Stimulated activated effector memory CD8-positive, alpha-beta T cell treated with anti-CD3 and anti-CD28 coated beads, Interleukin-12 subunit alpha, Interleukin-12 subunit beta, amount 100 ng/mL, for 72 hours (primary cell): ENCODE measurements around the gene FREM2.
A peak's percentile ranks its signal among the peaks of the same experiment; 100 is the strongest.

Experiments used
- ATAC-seq: fragments of 150-1000 bp; cut with Tn5 transposase; 2 replicates; pipeline ENCODE4 v1.10.0; 2021
- DNase-seq, 2 donors: peaks; one replicate each; pipeline ENCODE4 v3.0.0; 2021 to 2022; ENCODE audit warnings: low spot score in 2 of 2
- H3K27ac Mint-ChIP-seq: one replicate; pipeline ENCODE4 v1.8.0; 2022; ENCODE audit warnings: mild to moderate bottlenecking, mixed read lengths
- H3K36me3 Mint-ChIP-seq: one replicate; pipeline ENCODE4 v1.8.0; 2022; ENCODE audit warnings: mild to moderate bottlenecking, mixed read lengths
- H3K4me1 Mint-ChIP-seq: one replicate; pipeline ENCODE4 v1.8.0; 2022; ENCODE audit warnings: mixed read lengths
- H3K4me3 Mint-ChIP-seq: one replicate; pipeline ENCODE4 v1.8.0; 2022; ENCODE audit warnings: mild to moderate bottlenecking, mixed read lengths
- H3K9me3 Mint-ChIP-seq: one replicate; pipeline ENCODE4 v1.8.0; 2022; ENCODE audit warnings: mixed read lengths

FREM2 gene

GRCh38 chr13:38686577-38687245 lies at the start of gene FREM2:
TSS of gene FREM2 (plus strand) at chr13:38687077. CDS start at chr13:38687345, 268 bp downstream.
- DNase-seq (no peak), ATAC-seq (peak; percentile 8)
- no peaks in the 10 kb centered on the region for H3K4me1 Mint-ChIP-seq
- H3K9me3 Mint-ChIP-seq, result no peaks in the 10 kb centered on the region
- no peaks in the 10 kb centered on the region for H3K36me3 Mint-ChIP-seq
- H3K27ac Mint-ChIP-seq, result no peak within 1 kb of the TSS
- no peak within 1 kb of the TSS for H3K4me3 Mint-ChIP-seq

GRCh38 chr13:38637576-38637975 lies 49.3 kb upstream of the FREM2 start:
- DNase-seq, result no peak
- H3K4me1 Mint-ChIP-seq, result no peaks in the 10 kb centered on the region
- H3K27ac Mint-ChIP-seq, result no peak overlapping the region
- no peaks in the 10 kb centered on the region for H3K9me3 Mint-ChIP-seq
- ATAC-seq, result no peak
- H3K4me3 Mint-ChIP-seq, result no peak overlapping the region
- no peaks in the 10 kb centered on the region for H3K36me3 Mint-ChIP-seq

- DNase-seq, result no peak
- Mint-ChIP-seq H3K27ac (no peak overlapping the region), H3K4me1 (no peaks in the 10 kb centered on the region), H3K9me3 (no peaks in the 10 kb centered on the region), H3K4me3 (no peak overlapping the region), H3K36me3 (no peaks in the 10 kb centered on the region)
- no peak for ATAC-seq
Observed at GRCh38 chr13:38641164-38641948, 45.5 kb upstream of the FREM2 start.

- Mint-ChIP-seq H3K27ac (no peak overlapping the region), H3K4me1 (no peaks in the 10 kb centered on the region), H3K36me3 (no peaks in the 10 kb centered on the region), H3K4me3 (no peak overlapping the region), H3K9me3 (no peaks in the 10 kb centered on the region)
- ATAC-seq (no peak), DNase-seq (no peak)
Observed at GRCh38 chr13:38647312-38647711, 39.6 kb upstream of the FREM2 start.

- no peak for DNase-seq
- Mint-ChIP-seq H3K27ac (no peak overlapping the region), H3K4me1 (no peaks in the 10 kb centered on the region), H3K4me3 (no peak overlapping the region), H3K9me3 (no peaks in the 10 kb centered on the region), H3K36me3 (no peaks in the 10 kb centered on the region)
- no peak for ATAC-seq
Observed at GRCh38 chr13:38648912-38649311, 38.0 kb upstream of the FREM2 start.

- ATAC-seq, result no peak
- Mint-ChIP-seq H3K36me3 (no peaks in the 10 kb centered on the region), H3K4me1 (no peaks in the 10 kb centered on the region), H3K9me3 (no peaks in the 10 kb centered on the region), H3K27ac (no peak overlapping the region), H3K4me3 (no peak overlapping the region)
- no peak for DNase-seq
Observed at GRCh38 chr13:38656699-38657098, 30.2 kb upstream of the FREM2 start.

- Mint-ChIP-seq H3K4me3 (no peak overlapping the region), H3K27ac (no peak overlapping the region), H3K9me3 (no peaks in the 10 kb centered on the region), H3K36me3 (no peaks in the 10 kb centered on the region), H3K4me1 (no peaks in the 10 kb centered on the region)
- ATAC-seq, result no peak
- no peak for DNase-seq
Observed at GRCh38 chr13:38657191-38657590, 29.7 kb upstream of the FREM2 start.

- ATAC-seq (no peak), DNase-seq (no peak)
- no peaks in the 10 kb centered on the region for H3K4me1 Mint-ChIP-seq
- H3K9me3 Mint-ChIP-seq, result no peaks in the 10 kb centered on the region
- no peak overlapping the region for H3K27ac Mint-ChIP-seq
- no peaks in the 10 kb centered on the region for H3K36me3 Mint-ChIP-seq
- no peak overlapping the region for H3K4me3 Mint-ChIP-seq
Observed at GRCh38 chr13:38658906-38659305, 28.0 kb upstream of the FREM2 start.

- no peak for DNase-seq
- no peak for ATAC-seq
- no peak overlapping the region for H3K4me3 Mint-ChIP-seq
- H3K36me3 Mint-ChIP-seq, result no peaks in the 10 kb centered on the region
- H3K9me3 Mint-ChIP-seq, result no peaks in the 10 kb centered on the region
- no peaks in the 10 kb centered on the region for H3K4me1 Mint-ChIP-seq
- no peak overlapping the region for H3K27ac Mint-ChIP-seq
Observed at GRCh38 chr13:38661010-38661675, 25.7 kb upstream of the FREM2 start.

GRCh38 chr13:38662362-38662761 lies 24.5 kb upstream of the FREM2 start:
- no peak overlapping the region for H3K4me3 Mint-ChIP-seq
- no peak for DNase-seq
- no peak overlapping the region for H3K27ac Mint-ChIP-seq
- no peak for ATAC-seq
- H3K9me3 Mint-ChIP-seq, result peaks cover 4% of the 10 kb centered on the region
- no peaks in the 10 kb centered on the region for H3K36me3 Mint-ChIP-seq
- no peaks in the 10 kb centered on the region for H3K4me1 Mint-ChIP-seq

GRCh38 chr13:38664906-38665305 lies 22.0 kb upstream of the FREM2 start:
- DNase-seq, result no peak
- H3K9me3 Mint-ChIP-seq, result peaks cover 8% of the 10 kb centered on the region
- H3K27ac Mint-ChIP-seq, result no peak overlapping the region
- H3K36me3 Mint-ChIP-seq, result no peaks in the 10 kb centered on the region
- no peak overlapping the region for H3K4me3 Mint-ChIP-seq
- ATAC-seq, result no peak
- no peaks in the 10 kb centered on the region for H3K4me1 Mint-ChIP-seq

- peaks cover 8% of the 10 kb centered on the region for H3K9me3 Mint-ChIP-seq
- no peak for ATAC-seq
- no peak overlapping the region for H3K4me3 Mint-ChIP-seq
- H3K36me3 Mint-ChIP-seq, result no peaks in the 10 kb centered on the region
- no peaks in the 10 kb centered on the region for H3K4me1 Mint-ChIP-seq
- DNase-seq, result no peak
- H3K27ac Mint-ChIP-seq, result no peak overlapping the region
Observed at GRCh38 chr13:38667526-38668109, 19.3 kb upstream of the FREM2 start.

- H3K4me1 Mint-ChIP-seq, result no peaks in the 10 kb centered on the region
- DNase-seq, result no peak
- H3K9me3 Mint-ChIP-seq, result peaks cover 8% of the 10 kb centered on the region
- H3K4me3 Mint-ChIP-seq, result no peak overlapping the region
- ATAC-seq, result no peak
- H3K27ac Mint-ChIP-seq, result no peak overlapping the region
- no peaks in the 10 kb centered on the region for H3K36me3 Mint-ChIP-seq
Observed at GRCh38 chr13:38669234-38669964, 17.5 kb upstream of the FREM2 start.

GRCh38 chr13:38670627-38671026 lies 16.2 kb upstream of the FREM2 start:
- DNase-seq, result no peak
- no peak for ATAC-seq
- H3K4me1 Mint-ChIP-seq, result no peaks in the 10 kb centered on the region
- no peaks in the 10 kb centered on the region for H3K36me3 Mint-ChIP-seq
- H3K4me3 Mint-ChIP-seq, result no peak overlapping the region
- H3K9me3 Mint-ChIP-seq, result peaks cover 8% of the 10 kb centered on the region
- H3K27ac Mint-ChIP-seq, result no peak overlapping the region

- no peaks in the 10 kb centered on the region for H3K36me3 Mint-ChIP-seq
- no peak for DNase-seq
- ATAC-seq, result no peak
- no peaks in the 10 kb centered on the region for H3K4me1 Mint-ChIP-seq
- peaks cover 5% of the 10 kb centered on the region for H3K9me3 Mint-ChIP-seq
- H3K4me3 Mint-ChIP-seq, result no peak overlapping the region
- H3K27ac Mint-ChIP-seq, result no peak overlapping the region
Observed at GRCh38 chr13:38671980-38672379, 14.9 kb upstream of the FREM2 start.
